Ishikawa (cell line): ENCODE data around the gene ARHGAP42.

ENCODE experiments used
- CEBPB ChIP-seq: IDR thresholded peaks from 2 replicates; pipeline ENCODE4 v1.6.1; 2012
- CREB1 ChIP-seq: IDR thresholded peaks from 2 replicates; pipeline ENCODE4 v1.6.1; 2012; ENCODE audit warnings: low read depth
- EGR1 ChIP-seq: IDR thresholded peaks from 2 replicates; pipeline ENCODE4 v1.6.1; 2012
- EP300 ChIP-seq: IDR thresholded peaks from 2 replicates; pipeline ENCODE4 v1.6.1; 2012; ENCODE audit warnings: borderline replicate concordance
- FOXM1 ChIP-seq: IDR thresholded peaks from 2 replicates; pipeline ENCODE4 v1.6.1; 2012; ENCODE audit warnings: low read depth, borderline replicate concordance
- NFIC ChIP-seq: IDR thresholded peaks from 2 replicates; pipeline ENCODE4 v1.6.1; 2012
- RAD21 ChIP-seq: IDR thresholded peaks from 2 replicates; pipeline ENCODE4 v1.6.1; 2012; ENCODE audit warnings: low read depth
- REST ChIP-seq: IDR thresholded peaks from 2 replicates; pipeline ENCODE4 v1.6.1; 2012; ENCODE audit warnings: low read depth, mild to moderate bottlenecking
- TAF1 ChIP-seq: IDR thresholded peaks from 2 replicates; pipeline ENCODE4 v1.6.1; 2012; ENCODE audit warnings: low read depth, mild to moderate bottlenecking
- TCF12 ChIP-seq: IDR thresholded peaks from 2 replicates; pipeline ENCODE4 v1.6.1; 2012; ENCODE audit warnings: low read depth
- TEAD4 ChIP-seq: IDR thresholded peaks from 2 replicates; pipeline ENCODE4 v1.6.1; 2012
- USF1 ChIP-seq: IDR thresholded peaks from 2 replicates; pipeline ENCODE4 v1.6.1; 2012
- YY1 ChIP-seq: IDR thresholded peaks from 2 replicates; pipeline ENCODE4 v1.6.1; 2012; ENCODE audit warnings: low read depth
- ZBTB7A ChIP-seq: IDR thresholded peaks from 2 replicates; pipeline ENCODE4 v1.6.1; 2012; ENCODE audit warnings: low read depth
- TF ChIP-seq, protein P1 (sequence below): IDR thresholded peaks from 2 replicates; pipeline ENCODE4 v1.6.1; 2012

The ARHGAP42 gene

GRCh38 chr11:100863080-100863581 lies 176.0 kb downstream of the ARHGAP42 start:
- no peak for TF ChIP-seq CEBPB
- TF ChIP-seq EP300, result no peak
- no peak for TF ChIP-seq REST
- no peak for TF ChIP-seq RAD21
- TF ChIP-seq NFIC, result no peak
- no peak for TF ChIP-seq YY1
- no peak for TF ChIP-seq CREB1

GRCh38 chr11:100865443-100866065 lies 178.5 kb downstream of the ARHGAP42 start:
- TF ChIP-seq USF1, result no peak
- TF ChIP-seq EP300, result no peak
- TF ChIP-seq TEAD4, result no peak
- TF ChIP-seq CEBPB, result no peak
- no peak for TF ChIP-seq FOXM1

DNA sequence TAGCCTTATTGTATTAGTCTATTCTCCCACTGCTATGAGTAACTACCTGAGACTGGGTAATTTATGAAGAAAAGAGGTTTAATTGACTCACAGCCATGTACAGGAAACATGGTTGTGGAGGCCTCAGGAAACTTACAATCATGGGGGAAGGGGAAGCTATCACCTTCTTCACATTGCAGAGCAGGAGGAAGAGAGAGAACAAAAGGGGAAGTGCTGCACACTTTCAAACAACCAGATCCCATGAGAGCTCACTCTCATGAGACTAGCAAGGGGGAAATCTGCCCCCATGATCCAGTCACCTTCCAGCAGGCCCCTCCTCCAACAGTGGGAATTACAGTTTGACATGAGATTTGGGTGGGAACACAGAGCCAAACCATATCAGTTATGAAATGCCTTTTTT lies 179.4 kb downstream of the ARHGAP42 start:
- TF ChIP-seq RAD21 (no peak), EGR1 (no peak)

- TF ChIP-seq NFIC, result no peak
- no peak for TF ChIP-seq USF1
- no peak for TF ChIP-seq TCF12
- no peak for TF ChIP-seq CREB1
- no peak for TF ChIP-seq FOXM1
- no peak for TF ChIP-seq ZBTB7A
- no peak for TF ChIP-seq RAD21
- no peak for TF ChIP-seq REST
- TF ChIP-seq EGR1, result no peak
- no peak for TF ChIP-seq YY1
- no peak for TF ChIP-seq CEBPB
- TF ChIP-seq TEAD4, result no peak
- TF ChIP-seq EP300, result no peak
- no peak for TF ChIP-seq TAF1
- TF ChIP-seq, protein P1, sequence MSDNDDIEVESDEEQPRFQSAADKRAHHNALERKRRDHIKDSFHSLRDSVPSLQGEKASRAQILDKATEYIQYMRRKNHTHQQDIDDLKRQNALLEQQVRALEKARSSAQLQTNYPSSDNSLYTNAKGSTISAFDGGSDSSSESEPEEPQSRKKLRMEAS, result no peak
Measured at GRCh38 chr11:100867606-100868005, 180.5 kb downstream of the ARHGAP42 start.

- no peak for TF ChIP-seq RAD21
- TF ChIP-seq TEAD4, result no peak
- TF ChIP-seq TCF12, result no peak
- TF ChIP-seq REST, result no peak
Measured at GRCh38 chr11:100869328-100869727, 182.2 kb downstream of the ARHGAP42 start.

DNA sequence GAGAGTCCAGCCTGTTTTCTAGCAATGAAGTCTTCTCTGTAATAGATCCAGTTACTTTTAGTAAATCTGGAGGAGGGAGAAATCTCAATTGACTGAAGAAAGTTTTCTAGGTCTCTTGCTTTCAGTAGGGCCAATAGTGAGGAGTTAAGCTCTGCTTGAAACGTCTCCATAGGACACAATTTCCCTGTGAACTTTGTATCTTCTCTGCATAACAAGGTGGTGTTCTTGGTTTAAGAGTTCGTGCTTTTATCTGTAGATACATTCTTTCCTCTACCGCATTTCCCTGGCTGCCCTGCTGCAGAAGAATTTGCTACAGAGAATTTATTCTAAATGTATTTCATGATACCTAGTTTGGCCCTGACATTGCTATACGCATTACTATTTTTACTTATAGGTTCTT lies 183.1 kb downstream of the ARHGAP42 start:
- TF ChIP-seq TAF1, result no peak
- no peak for TF ChIP-seq ZBTB7A
